Measurements from ENCODE around the gene SATL1. TPM values are rescaled to one million over a fixed set of nuclear protein-coding genes. Genes with fewer than 3 reads are reported as not detected.

SATL1 gene
- polyA plus RNA-seq, 1 donor (not counting 4 experiments of a cell fraction or from before 2014, with no cell fraction given), result 0.52 TPM

DNA sequence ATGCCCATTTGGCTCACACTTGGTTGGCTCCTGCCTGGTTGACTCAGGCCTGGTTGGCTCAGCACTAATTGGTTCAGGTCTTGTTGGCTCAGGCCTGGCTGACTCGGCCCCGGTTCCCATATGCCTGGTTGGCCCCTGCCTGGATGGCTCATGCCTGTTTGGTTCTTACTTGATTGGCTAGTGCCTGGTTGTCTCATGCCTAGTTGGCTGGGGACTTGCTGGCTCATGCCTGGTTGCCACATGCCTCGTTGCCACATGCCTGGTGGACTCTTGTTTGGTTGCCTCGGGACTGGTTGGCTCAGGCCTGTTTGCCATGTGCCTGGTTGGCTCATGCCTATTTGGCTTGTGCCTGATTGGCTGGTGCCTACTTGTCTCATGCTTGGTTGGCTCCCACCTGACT is 136.2 kb downstream of the SATL1 start:
- Histone ChIP-seq H3K4me1 (ENCODE audit: control insufficient read depth, extremely low read depth, insufficient read depth, low read length) (peaks cover 2% of the 10 kb centered on the region), H3K4me3 (ENCODE audit: control insufficient read depth in 2 of 3, extremely low read depth in 1 of 3, insufficient read depth in 2 of 3, low read depth in 1 of 3, low read length in 3 of 3) (no peak overlapping the region), H3K9me3 (ENCODE audit: control insufficient read depth, low read depth, low read length) (peaks cover 18% of the 10 kb centered on the region), H3K27ac (ENCODE audit: control insufficient read depth, insufficient read depth, low read length) (peak overlapping the region; percentile 54), H4K20me1 (ENCODE audit: control insufficient read depth, extremely low read depth, insufficient read depth, low read length) (no peaks in the 10 kb centered on the region), H3K79me2 (ENCODE audit: control insufficient read depth, insufficient read depth, low read length) (no peaks in the 10 kb centered on the region), H3K9me1 (ENCODE audit: control insufficient read depth, extremely low read depth, insufficient read depth, low read length) (no peaks in the 10 kb centered on the region), H2AFZ (ENCODE audit: control insufficient read depth, low read length) (no peak overlapping the region), H3K36me3 (ENCODE audit: control insufficient read depth in 2 of 2, extremely low read depth in 1 of 2, insufficient read depth in 2 of 2, low read length in 2 of 2) (no peaks in the 10 kb centered on the region), H3K27me3 (ENCODE audit: control insufficient read depth, extremely low read depth, insufficient read depth, low read length) (no peaks in the 10 kb centered on the region), H3K4me2 (ENCODE audit: control insufficient read depth, extremely low read depth, insufficient read depth, low read depth, low read length) (no peak overlapping the region), H3K9ac (ENCODE audit: control insufficient read depth, extremely low read depth, insufficient read depth, low read length) (no peak overlapping the region)
- TF ChIP-seq, protein P1, sequence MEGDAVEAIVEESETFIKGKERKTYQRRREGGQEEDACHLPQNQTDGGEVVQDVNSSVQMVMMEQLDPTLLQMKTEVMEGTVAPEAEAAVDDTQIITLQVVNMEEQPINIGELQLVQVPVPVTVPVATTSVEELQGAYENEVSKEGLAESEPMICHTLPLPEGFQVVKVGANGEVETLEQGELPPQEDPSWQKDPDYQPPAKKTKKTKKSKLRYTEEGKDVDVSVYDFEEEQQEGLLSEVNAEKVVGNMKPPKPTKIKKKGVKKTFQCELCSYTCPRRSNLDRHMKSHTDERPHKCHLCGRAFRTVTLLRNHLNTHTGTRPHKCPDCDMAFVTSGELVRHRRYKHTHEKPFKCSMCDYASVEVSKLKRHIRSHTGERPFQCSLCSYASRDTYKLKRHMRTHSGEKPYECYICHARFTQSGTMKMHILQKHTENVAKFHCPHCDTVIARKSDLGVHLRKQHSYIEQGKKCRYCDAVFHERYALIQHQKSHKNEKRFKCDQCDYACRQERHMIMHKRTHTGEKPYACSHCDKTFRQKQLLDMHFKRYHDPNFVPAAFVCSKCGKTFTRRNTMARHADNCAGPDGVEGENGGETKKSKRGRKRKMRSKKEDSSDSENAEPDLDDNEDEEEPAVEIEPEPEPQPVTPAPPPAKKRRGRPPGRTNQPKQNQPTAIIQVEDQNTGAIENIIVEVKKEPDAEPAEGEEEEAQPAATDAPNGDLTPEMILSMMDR (optimal IDR thresholded peaks at IDR 0.05 in 1 of 3, IDR thresholded peaks at IDR 0.05 in 1 of 3, conservative IDR thresholded peaks at IDR 0.05 in 1 of 3; ENCODE audit: extremely low read depth in 1 of 3, insufficient read depth in 2 of 3, low read length in 3 of 3), result no peak
- no peak for TF ChIP-seq EZH2 (IDR thresholded peaks at IDR 0.05; ENCODE audit: low read length)
- peak; percentile 20 for FAIRE-seq
- dilution Hi-C loops (cut with MboI; ENCODE audit: extremely low pct_ligation_motif_present, low sequenced_read_pairs), result loop anchor here (25.0 kb wide), 1 partner anchor 430 kb away; no protein-coding TSS in a partner anchor
- peak; percentile 40 for DNase-seq (ENCODE audit: low read depth, low spot score)

DNA sequence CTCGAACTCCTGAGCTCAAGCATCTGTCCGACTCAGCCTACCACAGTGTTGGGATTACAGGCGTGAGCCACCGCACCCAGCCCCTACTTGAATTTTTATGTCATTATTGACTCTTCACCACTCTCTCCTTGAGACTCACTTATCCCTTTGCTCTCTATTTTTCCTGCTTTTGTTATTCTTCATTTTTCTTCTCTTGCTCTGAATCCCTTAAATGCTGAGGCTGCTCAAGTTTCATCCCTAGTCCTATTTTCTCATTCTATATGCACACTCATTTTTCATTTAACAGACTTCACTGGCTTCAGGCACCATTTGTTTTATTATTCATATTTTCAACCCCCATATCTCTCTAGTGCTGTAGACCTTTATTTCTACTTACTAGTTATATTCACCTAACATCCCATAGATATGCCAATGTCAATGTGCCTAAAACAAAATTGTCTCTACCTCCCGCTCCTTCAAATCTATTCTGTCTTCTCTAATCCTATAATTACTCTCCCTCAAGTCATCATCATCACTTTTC is 154.2 kb downstream of the SATL1 start:
- dilution Hi-C loops (cut with MboI; ENCODE audit: extremely low pct_ligation_motif_present, low sequenced_read_pairs), result no loop called here

More for the DNA sequence above, 154.2 kb downstream of the SATL1 start:
- no peak for FAIRE-seq
- no peaks in the 10 kb centered on the region for H4K20me1 ChIP-seq (ENCODE audit: control insufficient read depth, extremely low read depth, insufficient read depth, low read length)
- no peak overlapping the region for H3K4me3 ChIP-seq (ENCODE audit: control insufficient read depth in 2 of 3, extremely low read depth in 1 of 3, insufficient read depth in 2 of 3, low read depth in 1 of 3, low read length in 3 of 3)
- no peak overlapping the region for H3K27ac ChIP-seq (ENCODE audit: control insufficient read depth, insufficient read depth, low read length)
- H3K4me1 ChIP-seq (ENCODE audit: control insufficient read depth, extremely low read depth, insufficient read depth, low read length), result no peaks in the 10 kb centered on the region
- H3K9me1 ChIP-seq (ENCODE audit: control insufficient read depth, extremely low read depth, insufficient read depth, low read length), result no peaks in the 10 kb centered on the region
- H3K4me2 ChIP-seq (ENCODE audit: control insufficient read depth, extremely low read depth, insufficient read depth, low read depth, low read length), result no peak overlapping the region
- TF ChIP-seq, protein P1 (optimal IDR thresholded peaks at IDR 0.05 in 1 of 3, IDR thresholded peaks at IDR 0.05 in 1 of 3, conservative IDR thresholded peaks at IDR 0.05 in 1 of 3; ENCODE audit: extremely low read depth in 1 of 3, insufficient read depth in 2 of 3, low read length in 3 of 3), result no peak
- no peak for TF ChIP-seq EZH2 (IDR thresholded peaks at IDR 0.05; ENCODE audit: low read length)
- no peaks in the 10 kb centered on the region for H3K9me3 ChIP-seq (ENCODE audit: control insufficient read depth, low read depth, low read length)
- H3K27me3 ChIP-seq (ENCODE audit: control insufficient read depth, extremely low read depth, insufficient read depth, low read length), result no peaks in the 10 kb centered on the region
- DNase-seq (ENCODE audit: low read depth, low spot score), result no peak
- H3K36me3 ChIP-seq (ENCODE audit: control insufficient read depth in 2 of 2, extremely low read depth in 1 of 2, insufficient read depth in 2 of 2, low read length in 2 of 2), result no peaks in the 10 kb centered on the region
- no peak overlapping the region for H2AFZ ChIP-seq (ENCODE audit: control insufficient read depth, low read length)
- no peak overlapping the region for H3K9ac ChIP-seq (ENCODE audit: control insufficient read depth, extremely low read depth, insufficient read depth, low read length)
- no peaks in the 10 kb centered on the region for H3K79me2 ChIP-seq (ENCODE audit: control insufficient read depth, insufficient read depth, low read length)

Measured in keratinocyte (primary cell).